RCC 7860 (cell line): ENCODE results near the gene TTC17.
"Not testable (repeated sequence)": the region's sequence is repeated elsewhere in the genome, so short reads cannot be mapped to it uniquely, and the experiment has no call there.

Experiments used
- DNase-seq: peaks from one replicate; pipeline ENCODE4 v3.0.0-alpha.2; 2015; ENCODE audit warnings: low spot score
- FAIRE-seq: peaks from 2 replicates; lab custom pipeline; 2012; peaks lifted over from hg19 to GRCh38; lab: Jason Lieb, UNC

TTC17 gene

DNA sequence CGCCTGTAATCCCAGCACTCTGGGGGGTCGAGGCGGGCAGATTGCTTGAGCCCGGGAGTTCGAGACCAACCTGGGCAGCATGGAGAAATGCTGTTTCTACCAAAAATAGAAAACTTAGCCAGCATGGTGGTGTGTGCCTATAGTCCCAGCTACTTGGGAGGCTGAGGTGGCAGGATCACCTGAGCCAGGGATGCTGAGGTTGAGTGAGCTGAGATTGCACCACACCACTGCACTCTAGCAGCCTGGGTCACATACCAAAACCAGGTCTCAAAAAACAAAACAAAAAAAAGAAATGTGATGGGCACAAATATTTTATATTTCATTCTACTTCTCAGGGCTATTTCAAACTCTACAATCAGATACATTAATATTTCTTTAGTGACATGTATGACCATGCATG lies 25.7 kb downstream of the TTC17 start:
- no peak for DNase-seq
- FAIRE-seq = no peak

DNA sequence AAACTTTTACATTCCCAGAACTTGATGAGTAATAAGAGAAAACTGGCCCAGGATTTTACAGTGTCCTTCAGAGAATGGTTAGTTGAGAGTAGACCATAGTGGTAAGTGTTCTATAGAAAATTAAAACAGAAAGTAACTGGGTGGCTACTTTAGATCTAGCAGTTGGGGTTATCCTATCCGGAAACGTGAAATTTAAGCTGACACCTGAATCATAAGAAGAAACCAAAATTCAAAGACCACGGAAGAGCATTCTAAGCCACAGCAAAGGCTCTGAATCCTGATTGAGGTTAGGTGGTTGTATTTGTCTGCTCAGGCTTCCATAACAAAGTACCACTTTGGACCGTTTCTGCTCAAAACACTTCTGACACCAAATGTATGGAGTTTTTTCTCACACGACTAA lies 34.0 kb downstream of the TTC17 start:
- FAIRE-seq (no peak), DNase-seq (no peak)

DNA sequence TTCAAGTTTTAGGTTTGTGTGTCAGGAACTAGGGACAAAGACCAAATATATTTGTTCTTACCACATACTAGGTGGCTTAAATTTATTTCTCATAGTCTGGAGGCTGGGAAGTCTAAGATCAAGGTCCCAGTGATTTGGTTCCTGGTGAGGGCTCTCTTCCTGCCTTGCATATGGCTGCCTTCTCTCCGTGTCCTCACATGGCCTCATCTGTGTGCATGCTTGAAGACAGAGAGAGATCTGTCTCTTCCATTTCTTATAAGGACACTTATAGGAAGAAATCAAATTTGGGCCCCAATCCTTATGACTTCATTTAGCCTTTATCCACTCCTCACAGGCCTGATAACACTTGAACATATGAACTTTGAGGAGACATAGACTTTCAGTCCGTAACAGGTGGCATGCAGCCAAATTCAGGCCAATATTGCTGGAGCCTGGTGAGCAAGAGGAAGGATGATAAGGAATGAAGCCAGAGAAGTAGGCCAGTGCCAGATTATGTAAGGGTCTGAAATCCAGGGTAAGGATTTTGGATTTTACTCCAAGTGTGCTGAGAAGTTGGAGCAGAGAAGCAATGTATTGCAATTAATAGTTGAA lies 35.1 kb downstream of the TTC17 start:
- DNase-seq = no peak
- FAIRE-seq = no peak

DNA sequence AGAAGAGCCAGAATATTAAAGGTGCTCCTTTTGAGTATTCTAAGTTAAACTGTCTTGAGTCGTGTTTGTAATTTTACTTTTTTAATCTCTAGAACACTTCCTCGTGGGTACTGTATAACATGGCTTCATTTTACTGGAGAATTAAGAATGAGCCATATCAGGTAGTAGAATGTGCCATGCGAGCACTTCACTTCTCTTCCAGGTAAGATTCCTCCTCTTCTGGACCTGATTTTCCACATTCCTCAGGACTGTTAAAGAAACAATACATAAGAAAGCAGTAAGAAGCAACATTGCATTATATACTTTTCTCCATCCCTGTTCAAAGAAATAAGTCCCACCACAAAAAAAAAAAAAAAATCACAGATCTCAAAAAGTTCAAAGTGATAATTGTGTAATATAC lies 37.9 kb downstream of the TTC17 start:
- DNase-seq (no peak), FAIRE-seq (no peak)

DNA sequence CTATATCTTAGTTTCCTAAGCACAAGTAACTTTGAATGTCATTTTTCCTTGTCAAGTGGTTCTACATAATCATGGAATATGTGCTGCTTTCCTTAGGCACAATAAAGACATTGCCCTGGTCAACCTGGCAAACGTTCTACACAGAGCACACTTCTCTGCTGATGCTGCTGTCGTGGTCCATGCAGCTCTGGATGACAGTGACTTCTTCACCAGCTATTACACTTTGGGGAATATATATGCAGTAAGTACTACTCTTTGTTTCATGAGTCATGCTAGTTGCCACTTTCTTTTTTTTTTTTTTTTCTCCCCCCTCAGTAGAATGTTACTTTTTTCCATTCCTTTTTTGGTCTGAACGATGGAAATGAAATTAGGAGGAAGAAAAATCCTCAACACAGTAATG lies 38.5 kb downstream of the TTC17 start:
- FAIRE-seq (no peak), DNase-seq (no peak)

DNA sequence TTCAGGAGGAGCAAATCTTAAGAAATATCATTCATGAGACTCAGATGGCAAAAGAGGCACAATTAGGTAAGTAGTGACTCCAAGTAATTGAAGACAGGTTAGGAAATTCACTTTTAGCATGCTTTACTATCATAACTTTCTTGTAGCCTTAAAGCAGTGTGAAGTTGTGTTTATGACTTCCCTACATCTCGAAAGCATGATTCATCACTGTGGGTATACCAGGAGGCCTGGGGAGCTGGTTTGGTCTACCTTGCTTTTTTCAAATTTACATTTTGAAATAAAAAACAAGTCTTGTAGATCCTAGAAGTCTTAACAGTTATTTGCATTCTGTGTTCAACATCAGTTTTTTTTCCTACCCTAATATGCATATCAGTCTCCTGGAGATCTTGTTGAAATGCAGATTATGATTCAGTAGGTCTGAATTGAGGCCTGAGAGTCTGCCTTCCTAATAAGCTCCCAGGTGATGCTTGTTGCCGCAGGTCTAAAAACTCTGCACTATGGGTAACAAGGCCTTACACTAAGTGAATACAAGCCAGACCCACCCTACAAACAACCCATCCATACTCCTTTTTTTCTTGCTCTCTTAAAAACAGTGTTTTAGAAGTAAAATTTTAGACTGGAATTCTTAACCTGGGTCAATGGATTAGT lies 41.4 kb downstream of the TTC17 start:
- FAIRE-seq (no peak), DNase-seq (no peak)

DNA sequence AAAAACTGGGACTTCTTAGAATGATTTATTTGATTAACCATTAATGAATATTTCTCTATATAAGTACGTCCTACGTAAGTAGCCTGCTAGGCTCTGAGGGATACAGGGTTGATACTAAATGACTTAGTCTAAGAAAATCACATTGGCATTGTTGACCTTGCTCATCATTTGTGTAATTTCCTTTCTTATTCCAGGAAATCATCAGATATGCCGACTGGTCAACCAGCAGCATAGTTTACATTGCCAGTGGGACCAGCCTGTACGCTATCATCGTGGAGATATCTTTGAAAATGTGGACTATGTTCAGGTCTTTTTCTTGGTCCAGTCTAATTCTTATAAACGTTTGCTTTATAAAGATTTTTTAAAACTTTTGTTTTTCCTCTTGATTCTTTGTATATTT lies 42.5 kb downstream of the TTC17 start:
- FAIRE-seq = no peak
- no peak for DNase-seq

DNA sequence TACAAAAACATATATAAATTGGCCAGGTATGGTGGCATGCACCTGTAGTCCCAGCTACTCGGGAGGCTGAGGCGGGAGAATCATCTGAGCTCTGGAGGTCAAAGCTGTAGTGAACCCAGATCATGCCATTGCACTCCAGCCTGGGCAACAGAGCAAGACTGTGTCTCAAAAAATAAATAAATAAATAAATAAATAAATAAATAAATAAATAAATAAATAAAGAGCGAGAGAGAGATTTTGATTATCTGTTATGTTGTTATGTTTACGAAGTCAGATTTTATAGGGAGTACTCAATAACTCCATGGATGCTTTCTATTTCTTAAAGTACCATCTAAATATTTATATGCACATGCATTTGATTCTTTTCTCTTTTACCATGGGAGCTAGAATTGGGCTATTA lies 43.1 kb downstream of the TTC17 start:
- not testable (repeated sequence) for FAIRE-seq, DNase-seq

DNA sequence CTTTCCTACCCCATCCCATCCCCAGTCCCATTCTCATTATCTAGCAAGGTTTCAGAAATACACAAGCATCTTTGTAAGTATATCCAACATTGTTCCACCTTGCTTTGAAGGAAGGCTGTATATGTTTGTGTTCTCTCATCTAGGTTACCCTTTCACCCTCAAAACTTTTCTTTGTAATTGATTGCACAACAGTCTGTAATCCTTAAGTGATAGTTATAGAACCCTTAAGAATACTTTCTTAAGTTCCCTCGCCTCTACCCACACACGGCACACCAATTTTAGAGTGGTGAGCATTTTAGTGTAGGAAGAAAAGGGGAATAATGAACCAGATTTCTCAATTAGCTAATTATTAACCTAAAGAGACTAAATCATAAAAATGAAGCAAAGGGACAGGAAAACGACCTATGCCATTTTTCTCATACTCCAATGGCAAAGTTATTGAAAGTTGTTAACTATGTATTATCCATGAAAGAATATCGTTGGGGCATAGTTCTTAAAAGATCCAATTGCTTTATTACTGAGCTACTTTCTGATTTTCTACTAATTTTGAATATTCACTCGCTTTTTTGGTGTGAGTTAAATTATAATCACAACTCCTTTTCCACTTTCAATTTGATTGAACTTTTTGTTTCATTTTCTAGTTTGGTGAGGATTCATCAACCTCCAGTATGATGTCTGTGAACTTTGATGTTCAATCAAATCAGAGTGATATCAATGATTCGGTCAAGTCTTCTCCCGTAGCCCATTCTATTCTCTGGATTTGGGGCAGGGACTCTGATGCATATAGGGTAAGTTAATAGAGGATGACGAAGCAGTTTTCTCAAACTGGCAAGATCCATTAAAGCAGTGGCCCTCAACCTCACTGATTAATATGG lies 44.9 kb downstream of the TTC17 start:
- no peak for DNase-seq
- no peak for FAIRE-seq

DNA sequence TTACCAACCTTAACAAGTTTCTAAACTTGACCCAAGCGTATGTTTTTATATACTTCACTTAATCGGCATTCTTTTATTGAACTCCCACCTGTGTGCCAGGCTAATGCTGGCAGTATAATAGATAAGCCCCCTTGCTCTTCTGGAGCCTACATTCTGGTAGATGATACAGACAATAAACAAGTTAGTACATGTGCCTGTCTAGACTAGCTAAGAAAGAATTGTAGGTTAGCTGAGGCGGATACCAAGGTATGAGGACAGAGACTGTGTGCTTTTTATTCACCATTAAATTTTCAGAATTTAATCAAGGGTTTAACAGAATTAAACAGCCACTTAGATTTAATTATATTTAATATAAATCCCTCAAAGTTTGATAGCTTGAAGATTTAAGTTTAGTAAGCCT lies 45.7 kb downstream of the TTC17 start:
- FAIRE-seq = no peak
- DNase-seq = no peak

DNA sequence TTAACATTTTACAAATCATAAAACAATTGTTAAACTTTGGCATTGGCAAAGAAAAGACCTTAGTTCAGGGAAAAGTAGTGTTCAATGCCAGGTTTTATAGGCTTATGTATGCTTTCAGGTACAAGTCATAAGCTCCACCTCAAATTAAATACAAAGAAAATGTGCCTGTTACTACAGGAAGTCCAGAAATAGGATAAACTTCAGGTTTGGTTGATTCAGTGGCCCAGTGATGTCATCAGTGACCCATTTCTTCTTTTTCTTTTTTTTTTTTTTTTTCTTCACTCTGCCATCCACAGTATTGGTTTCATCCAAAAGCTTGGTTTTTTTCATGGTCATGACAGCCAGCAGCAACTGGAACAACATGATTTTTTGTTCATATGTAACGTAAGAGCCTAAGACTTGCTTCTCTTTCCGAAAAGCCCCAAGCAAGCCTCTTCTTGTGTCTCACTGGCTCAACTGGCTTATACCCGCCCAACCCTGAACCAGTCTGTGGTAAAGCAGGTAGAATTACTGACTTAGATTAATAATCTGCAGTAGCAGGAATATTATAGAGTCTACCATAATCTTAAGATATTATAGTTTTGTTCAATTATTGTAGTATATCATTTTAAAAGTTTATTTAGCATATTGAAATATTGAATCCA lies 46.2 kb downstream of the TTC17 start:
- FAIRE-seq = no peak
- no peak for DNase-seq

DNA sequence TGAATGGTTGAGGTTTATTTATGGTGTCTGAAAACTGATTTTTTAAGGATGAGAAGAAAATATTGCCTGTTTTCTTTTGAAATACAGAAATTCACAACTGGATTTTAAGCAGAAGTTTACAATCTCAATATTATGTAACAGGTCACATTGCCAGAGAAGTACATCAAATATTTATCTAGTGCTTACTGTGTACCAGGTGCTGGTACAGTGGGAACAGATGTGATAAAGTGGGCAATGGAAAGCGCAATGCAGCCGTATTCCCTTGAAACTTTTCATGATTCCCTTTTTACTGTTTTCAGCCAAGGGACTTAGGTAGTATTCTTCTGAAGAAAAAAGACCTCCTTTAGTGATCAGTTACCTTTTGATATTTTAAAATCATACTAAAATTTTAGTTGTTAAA lies 49.6 kb downstream of the TTC17 start:
- DNase-seq (no peak), FAIRE-seq (no peak)

DNA sequence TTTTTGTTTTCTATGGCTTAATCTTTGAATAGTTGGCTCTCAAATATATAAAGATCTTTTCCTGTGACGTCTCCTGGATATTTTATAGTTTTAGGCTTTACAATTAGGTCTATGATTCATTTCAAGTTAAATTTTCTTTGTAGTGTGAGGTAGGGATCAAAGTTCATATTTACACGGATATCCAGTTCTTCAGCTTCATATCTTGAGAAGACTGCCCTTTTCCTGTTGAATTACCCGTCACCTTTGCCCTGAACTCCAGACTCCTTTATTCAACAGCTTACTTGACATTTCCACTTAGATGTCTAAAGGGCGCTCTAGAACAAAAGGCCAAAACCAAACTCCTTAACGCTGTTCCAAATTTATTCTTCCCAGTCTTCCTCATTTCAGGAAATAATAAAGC lies 51.7 kb downstream of the TTC17 start:
- FAIRE-seq = no peak
- no peak for DNase-seq

DNA sequence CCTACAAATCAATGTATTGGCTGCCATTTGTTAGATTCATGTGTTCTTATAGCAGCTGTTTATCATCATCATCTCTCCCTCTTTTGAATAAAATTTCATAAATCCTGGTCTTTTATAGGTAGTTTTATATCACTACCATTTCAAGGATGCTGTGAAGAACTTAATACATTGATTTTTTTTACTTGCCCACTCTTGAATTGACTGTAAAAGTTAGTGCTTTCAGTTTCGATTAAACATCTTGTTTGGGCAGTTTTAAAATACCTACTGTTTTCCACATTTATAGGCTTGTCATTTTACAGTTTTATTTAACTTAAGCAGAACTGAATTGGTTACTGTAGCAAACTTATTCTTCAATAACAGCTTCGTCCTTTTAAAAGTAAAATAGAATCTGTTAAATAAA lies 59.5 kb downstream of the TTC17 start:
- FAIRE-seq (no peak), DNase-seq (no peak)

DNA sequence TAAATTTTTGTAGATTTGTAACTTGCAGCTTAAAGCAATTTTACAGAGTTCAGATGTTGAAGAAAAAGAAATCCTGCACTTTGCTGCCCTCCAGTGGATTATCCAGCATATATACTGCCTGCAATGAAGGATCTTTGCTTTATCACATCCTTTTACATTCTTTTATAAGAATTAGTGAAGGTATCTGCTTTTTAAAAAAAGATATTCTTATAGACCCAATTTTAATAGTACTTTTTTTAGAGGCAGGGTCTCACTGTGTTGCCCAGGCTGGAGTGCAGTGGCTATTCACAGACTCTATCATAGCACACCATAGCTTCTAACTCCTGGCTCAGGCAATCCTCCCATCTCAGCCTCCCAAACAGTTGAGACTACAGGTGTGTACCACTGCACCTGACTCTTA lies 60.7 kb downstream of the TTC17 start:
- peak; percentile 61 for FAIRE-seq
- no peak for DNase-seq

DNA sequence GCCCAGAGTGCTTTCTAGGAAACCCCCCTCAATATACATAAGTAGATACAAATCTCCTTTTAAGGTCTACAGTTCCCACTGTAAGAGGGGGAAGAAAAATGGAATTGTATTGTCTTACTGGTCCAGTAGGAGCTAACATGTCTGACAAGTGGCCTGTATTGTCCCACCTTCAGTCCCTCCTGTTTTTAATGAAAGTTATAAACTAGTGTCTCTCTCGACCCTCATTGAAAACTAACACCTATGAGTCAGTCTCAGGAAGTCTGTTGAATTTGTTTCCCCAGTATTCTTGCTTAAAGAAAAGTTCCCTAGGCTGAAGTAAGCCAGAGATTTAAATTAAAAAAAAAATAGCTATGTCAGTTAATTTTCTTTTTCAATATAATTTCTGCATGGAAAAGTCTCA lies 69.3 kb downstream of the TTC17 start:
- no peak for FAIRE-seq
- no peak for DNase-seq

DNA sequence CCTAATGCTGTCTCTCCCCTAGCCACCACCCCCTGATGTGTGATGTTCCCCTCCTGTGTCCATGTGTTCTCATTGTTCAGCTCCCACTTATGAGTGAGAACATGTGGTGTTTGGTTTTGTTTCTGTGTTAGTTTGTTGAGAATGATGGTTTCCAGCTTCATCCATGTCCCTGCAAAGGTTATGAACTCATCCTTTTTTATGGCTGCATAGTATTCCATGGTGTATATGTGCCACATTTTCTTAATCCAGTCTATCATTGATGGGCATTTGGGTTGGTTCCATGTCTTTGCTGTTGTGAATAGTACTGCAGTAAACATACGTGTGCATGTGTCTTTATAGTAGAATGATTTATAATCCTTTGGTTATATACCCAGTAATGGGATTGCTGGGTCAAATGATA lies 72.2 kb downstream of the TTC17 start:
- not testable (repeated sequence) for DNase-seq, FAIRE-seq

DNA sequence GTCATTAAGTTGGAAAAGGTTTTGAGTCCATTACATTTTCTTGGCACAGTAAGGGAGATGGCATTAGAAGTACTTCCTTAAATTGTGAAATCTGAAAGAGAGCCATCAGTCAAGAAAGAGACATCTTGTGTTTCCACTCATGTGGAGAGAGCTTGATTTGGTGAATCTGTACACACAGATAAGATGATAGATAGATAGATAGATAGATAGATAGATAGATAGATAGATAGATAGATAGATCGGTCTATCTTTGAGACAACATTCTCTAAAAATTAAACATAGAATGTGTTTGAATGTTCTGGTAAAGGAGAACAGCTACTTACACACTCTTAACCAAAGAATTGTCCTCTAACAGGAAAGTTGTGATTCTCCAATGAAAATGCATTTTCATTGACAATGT lies 76.2 kb downstream of the TTC17 start:
- no peak for DNase-seq
- FAIRE-seq = no peak

DNA sequence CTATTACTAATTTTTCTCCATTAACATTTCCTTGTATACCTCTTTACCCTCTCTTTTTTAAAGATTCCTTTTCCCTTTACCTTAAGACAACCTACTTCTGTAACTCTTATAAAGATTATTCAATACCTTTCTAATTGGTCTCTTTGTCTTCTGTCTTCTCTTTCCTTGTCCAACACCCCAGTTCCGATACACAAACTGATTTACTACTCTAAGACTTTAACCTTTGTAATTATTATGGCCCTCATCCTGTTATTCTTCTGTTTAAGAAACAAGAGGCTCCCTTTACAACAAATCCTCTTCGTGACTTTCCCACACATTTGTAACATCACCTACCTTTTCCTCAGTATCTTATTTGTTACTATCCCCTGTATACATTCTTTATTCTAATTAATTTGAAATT lies 81.8 kb downstream of the TTC17 start:
- no peak for DNase-seq
- FAIRE-seq = no peak

DNA sequence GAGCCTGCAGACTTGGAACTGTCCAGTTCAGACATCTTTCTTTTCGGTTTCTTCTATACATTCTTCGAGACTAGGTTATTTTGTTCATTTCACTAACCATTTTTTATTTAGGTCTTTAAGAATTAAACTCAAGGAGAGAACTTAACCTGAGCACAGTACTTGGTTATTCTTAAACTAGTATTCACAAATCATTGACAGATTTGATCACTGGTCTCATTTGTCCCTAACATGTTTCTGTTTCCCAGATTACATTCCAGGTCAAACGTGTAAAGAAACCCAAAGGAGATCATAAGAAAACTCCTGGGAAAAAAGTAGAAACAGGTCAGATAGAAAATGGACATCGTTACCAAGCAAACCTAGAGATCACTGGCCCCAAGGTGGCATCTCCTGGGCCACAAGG lies 85.1 kb downstream of the TTC17 start:
- FAIRE-seq (no peak), DNase-seq (no peak)

DNA sequence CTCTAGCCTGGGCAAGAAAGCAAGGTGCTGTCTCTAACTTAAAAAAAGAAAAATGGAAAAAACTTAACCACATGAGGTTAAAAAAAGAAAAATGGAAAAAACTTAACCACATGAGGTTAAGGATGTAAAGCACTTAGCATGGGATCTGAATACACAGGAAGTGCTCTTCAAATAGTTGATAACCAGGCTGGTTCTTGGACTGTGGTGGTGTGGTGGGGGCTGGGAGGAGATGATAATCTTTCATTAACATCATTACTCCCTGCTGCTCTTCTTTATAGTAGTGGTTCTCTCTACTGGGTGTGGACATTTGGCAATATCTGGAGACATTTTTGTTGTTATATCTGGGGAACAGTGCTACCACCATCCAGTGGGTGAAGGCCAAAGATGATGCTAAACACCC lies 88.4 kb downstream of the TTC17 start:
- no peak for FAIRE-seq

DNA sequence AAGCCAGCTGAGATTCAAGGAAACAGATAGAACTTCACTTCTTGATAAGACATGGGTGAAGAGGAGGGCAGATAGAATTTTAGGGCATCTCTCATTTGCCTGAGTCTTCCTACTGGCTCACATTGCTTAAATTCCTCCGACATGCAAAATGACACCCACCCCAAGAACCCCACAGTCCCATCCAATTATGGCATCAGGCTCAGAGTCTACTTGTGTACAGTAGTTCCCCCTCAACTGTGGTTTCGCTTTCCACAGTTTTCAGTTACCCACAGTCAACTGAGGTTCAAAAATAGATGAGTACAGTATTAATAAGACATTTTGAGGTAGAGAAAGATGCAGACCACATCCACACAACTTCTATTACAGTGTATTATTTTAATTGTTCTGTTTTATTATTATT lies 99.8 kb downstream of the TTC17 start:
- FAIRE-seq (no peak), DNase-seq (no peak)

More for the DNA sequence above, 88.4 kb downstream of the TTC17 start:
- no peak for DNase-seq
